T-helper 2 cell treated with Interferon-gamma antibody and Interleukin-4, amounts not matched to agents 100 ng/mL and 5 ng/mL, for 36 hours (primary cell): ENCODE measurements around the gene DIDO1. TPM values are rescaled to one million over a fixed set of nuclear protein-coding genes. Genes with fewer than 3 reads are reported as not detected.
"Not testable (repeated sequence)": the region's sequence is repeated elsewhere in the genome, so short reads cannot be mapped to it uniquely, and the experiment has no call there.

Source experiments
- intact Hi-C: fragments of 100-400 bp; cut with micrococcal nuclease; formaldehyde crosslinking; loops from one replicate; pipeline ENCODE4 v1.15.1; 2023
- total RNA-seq: library from RNA; stranded (reverse); gene quantifications from 2 replicates; pipeline ENCODE4 v1.2.3, GENCODE V29; 2022

Gene DIDO1
- total RNA-seq, 1 donor from 2014 or later, result 72.8 TPM

DNA sequence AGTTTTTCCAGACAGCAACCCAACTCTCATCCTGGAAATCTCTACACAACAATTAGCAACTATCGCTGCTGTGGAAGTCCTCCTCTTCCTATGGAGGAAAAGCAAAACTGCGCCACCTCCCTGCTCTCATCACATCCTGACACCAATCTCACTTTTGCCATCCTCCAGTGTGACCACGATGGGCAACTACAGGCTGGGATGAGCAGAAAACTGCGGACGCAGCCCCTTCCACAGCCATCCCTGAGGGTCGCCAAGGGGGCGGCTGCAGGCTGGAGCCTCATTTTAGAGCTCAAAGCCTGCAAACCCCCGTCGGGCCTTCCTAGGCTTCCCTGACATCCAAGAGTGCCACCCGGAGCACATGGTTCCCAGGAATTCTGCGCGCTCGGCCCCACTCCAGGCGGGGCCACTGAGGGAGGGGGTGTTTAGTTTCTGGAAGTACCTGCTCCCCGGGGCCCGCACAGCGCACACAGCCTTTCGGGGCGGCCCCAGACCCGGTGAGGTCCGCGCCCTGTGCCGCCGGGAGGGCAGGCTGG, 65.8 kb downstream of the DIDO1 start:
- intact Hi-C loops, result no loop called here

- intact Hi-C loops, result no loop called here
These were observed 66.6 kb downstream of the DIDO1 start for GRCh38 chr20:62859721-62860120.

- intact Hi-C loops, result no loop called here
These were observed 68.1 kb downstream of the DIDO1 start for GRCh38 chr20:62858058-62858830.

GRCh38 chr20:62856931-62857619, 69.2 kb downstream of the DIDO1 start:
- intact Hi-C loops, result no loop called here

GRCh38 chr20:62855120-62855519, 71.2 kb downstream of the DIDO1 start:
- intact Hi-C loops, result no loop called here

- intact Hi-C loops, result no loop called here
These were observed 72.2 kb downstream of the DIDO1 start for GRCh38 chr20:62854121-62854520.

DNA sequence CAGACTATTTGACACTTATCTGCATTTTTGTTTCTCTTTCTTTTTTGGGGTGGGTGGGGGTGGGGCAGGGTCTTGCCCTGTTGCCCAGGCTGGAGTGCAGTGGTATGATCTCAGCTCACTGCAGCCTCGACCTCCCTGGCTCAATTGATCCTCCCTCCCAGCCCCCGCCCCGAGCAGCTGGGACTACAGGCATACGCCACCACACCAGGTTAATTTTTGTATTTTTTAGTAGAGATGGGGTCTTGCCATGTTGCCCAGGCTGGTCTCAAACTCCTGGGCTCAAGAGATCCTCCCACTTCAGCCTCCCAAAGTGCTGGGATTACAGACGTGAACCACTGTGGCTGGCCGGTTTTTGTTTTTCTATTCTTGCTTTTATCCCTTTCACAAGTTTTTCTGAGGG, 73.0 kb downstream of the DIDO1 start:
- intact Hi-C loops, result not testable (repeated sequence)

DNA sequence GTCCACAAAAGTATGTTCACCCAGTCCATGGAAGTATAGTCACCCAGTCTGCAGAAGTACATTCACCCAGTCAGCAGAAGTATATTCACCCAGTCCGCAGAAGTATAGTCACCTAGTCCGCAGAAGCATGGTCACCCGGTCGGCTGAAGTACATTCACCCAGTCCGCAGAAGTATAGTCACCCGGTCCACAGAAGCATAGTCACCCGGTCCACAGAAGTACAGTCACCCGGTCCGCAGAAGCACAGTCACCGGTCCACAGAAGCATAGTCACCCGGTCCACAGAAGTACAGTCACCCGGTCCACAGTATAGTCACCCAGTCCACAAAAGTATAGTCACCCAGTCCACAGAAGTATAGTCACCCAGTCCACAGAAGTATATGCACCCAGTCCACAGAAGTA, 73.5 kb downstream of the DIDO1 start:
- intact Hi-C loops, result no loop called here

GRCh38 chr20:62852196-62852595, 74.1 kb downstream of the DIDO1 start:
- intact Hi-C loops, result no loop called here

DNA sequence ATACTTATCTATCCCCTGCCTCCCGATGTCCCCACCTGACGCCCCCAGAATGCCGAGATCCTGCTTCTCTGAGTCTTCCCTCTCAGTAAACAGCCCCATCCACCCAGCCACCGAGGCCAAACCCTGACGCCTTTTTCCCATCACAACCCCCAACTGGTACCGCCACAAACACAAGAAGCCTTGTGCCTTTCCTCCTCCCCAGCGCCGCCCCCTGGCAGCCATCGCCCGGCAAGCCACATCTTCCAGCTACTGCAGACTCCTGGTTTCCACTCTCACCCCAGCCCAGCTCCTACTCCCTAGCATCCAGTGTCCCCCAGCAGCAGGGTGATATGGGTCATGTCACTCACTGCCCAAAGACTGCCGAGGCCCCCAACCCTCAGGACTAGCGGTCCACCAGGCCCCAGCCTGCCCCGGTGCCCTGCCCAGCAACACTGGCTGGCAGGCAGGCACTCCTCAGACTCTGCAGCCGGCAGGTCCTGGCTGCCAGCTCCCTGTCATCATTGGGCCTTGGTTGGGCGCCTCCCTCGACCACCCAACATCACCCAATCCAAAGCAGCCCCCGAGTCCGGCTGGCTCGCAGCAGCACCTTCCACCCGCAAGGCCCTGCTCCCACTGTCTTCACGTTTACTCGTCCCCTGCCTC, 75.9 kb downstream of the DIDO1 start:
- intact Hi-C loops, result no loop called here

- intact Hi-C loops, result no loop called here
These were observed 76.9 kb downstream of the DIDO1 start for GRCh38 chr20:62849431-62849830.

DNA sequence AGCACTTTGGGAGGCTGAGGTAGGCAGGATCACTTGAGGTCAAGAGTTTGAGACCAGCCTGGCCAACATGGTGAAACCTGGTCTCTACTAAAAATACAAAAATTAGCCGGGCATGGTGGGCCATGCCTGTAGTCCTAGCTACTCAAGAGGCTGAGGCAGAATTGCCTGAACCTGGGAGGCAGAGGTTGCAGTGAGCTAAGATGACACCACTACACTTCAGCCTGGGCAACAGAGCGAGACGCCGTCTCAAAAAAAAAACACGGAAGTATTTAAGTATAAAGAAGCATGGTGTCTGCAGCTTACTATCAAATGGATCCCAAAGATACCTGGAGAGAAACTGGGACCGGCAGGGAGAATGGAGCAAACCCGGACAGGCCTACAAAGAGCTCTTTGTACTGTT, 77.4 kb downstream of the DIDO1 start:
- intact Hi-C loops, result not testable (repeated sequence)

GRCh38 chr20:62846166-62846890, 80.0 kb downstream of the DIDO1 start:
- intact Hi-C loops, result no loop called here

DNA sequence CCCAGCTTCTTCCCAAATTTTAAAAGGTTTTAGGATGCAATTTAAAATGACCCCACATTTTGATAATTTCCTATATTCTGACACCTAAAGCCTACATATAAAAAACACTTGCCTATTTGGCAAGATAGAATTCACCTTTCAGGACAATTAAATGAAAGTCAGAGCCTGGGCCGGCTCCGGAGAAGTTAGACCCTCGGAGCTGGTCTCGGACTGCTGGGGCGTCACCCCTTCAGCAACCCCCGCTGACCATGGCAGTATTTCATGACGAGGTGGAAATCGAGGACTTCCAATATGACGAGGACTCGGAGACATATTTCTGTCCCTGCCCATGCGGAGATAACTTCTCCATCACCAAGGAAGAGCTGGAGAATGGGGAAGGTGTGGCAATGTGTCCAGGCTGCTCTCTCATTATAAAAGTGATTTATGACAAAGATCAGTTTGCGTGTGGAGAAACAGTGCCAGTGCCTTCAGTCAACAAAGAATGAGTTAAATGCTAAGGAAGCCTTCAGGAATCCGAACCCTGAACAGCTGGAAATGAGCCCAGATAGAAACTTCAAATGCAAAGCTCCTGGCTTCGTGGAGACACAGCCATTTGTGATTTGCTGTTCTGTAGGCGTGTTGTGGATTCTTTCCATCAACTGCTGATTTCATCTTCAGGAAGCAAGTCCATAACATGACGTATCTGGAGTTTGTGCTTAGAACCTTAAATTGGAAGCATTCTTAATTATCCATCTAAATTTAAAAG, 80.7 kb downstream of the DIDO1 start:
- intact Hi-C loops, result no loop called here

DNA sequence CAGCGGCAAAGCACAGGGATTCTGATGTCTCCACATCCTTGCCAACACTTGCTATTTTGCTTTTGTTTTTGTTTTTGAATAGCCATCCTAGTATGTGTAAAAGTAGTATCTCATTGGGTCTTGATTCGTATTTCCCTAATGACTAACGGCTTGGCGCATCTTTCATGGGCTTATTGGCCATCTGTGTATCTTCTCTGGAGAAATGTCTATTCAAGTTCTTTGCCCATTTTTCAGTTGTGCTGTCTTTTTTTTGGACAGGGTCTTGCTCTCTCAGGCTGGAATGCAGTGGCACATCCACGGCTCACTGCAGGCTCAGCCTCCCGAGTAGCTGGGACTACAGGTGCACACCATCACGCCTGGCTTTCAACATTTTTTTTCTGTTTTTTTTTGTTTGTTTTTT, 82.1 kb downstream of the DIDO1 start:
- intact Hi-C loops, result no loop called here

GRCh38 chr20:62843656-62844055, 82.6 kb downstream of the DIDO1 start:
- intact Hi-C loops, result no loop called here

GRCh38 chr20:62841705-62842212, 84.5 kb downstream of the DIDO1 start:
- intact Hi-C loops, result no loop called here

DNA sequence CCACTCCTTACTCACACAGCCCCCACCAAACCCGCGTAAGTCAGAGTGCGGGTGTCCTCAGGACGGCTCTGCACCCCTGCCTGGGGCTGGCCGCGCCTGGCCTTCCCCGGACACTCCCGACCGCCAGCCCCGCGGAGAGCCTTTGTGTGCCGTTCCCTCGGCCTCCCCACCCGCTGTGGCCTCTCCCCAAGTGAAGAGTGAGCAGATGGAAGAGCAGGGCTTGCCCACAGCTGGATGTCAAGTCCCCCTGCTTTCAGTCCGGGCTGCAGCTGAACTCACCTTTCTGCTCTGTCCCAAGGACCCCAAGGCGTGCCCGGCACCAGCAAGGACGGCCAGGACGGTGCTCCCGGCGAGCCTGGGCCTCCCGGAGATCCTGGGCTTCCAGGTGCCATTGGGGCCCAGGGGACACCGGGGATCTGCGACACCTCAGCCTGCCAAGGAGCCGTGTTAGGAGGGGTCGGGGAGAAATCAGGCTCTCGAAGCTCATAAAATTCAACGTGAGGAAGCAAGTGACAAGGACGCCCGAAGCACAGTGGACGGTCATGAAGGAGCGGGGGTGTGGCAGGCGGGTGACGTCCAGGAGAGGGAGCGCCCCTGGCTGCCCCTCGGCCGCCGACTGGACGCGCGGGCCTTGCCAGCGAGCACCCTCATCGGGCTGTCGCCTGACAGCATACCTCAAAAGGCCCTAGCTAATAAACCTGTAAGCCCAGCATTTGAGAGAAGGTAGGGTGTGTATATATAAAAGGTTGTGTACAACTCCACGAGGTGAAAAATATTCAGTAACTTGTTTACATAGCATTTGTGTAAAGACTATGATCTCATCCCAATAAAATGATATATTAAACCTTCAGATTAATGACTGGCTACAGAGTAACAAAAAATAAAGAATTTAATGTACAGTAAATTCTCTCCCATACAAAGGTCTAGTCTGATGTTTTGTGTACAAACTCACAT, 85.8 kb downstream of the DIDO1 start:
- intact Hi-C loops, result no loop called here

- intact Hi-C loops, result no loop called here
These were observed 86.5 kb downstream of the DIDO1 start for GRCh38 chr20:62839816-62840215.
